GM19463 (cell line): ENCODE results near the gene TPM4.
A peak's percentile ranks its signal among the peaks of the same experiment; 100 is the strongest.
"Not testable (repeated sequence)": the region's sequence is repeated elsewhere in the genome, so short reads cannot be mapped to it uniquely, and the experiment has no call there.

Experiments
- ATAC-seq: cut with Tn5 transposase; IDR thresholded peaks from one replicate; pipeline ENCODE4 v1.9.1; 2021; ENCODE audit warnings: mild to moderate bottlenecking, moderate library complexity; ENCODE audit not compliant: unreplicated experiment

TPM4 gene

DNA sequence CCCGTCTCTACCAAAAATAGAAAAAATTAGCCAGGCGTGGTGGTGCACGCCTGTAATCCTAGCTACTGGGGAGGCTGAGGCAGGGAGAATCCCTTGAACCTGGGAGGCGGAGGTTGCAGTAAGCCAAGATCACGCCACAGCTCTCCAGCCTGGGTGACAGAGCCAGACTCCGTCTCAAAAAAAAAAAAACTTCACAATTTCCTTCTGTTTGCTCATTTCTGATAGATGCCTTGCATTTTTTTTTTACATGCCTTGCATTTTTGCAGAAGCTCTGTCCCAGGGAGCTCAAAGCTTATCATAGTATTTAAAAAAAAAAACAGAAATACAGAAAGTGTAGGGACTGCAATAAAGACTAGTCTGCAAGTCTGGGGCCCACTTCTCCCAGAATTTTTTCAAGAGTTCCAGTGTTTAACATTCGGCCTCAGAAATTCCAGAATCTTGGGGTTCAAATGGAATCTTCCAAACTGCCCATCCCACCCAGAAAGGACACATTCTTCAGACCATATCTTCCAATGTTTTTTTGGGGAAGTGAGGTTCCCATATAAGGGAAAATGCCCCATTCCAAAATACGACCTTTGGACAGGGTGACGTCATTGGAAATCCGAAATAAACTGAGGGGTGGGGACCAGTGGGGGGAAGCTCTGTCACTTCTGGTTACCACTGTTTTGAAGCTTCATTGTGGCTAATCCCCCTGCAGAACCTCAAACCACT is 18.2 kb downstream of the TPM4 start:
- ATAC-seq: no peak

- ATAC-seq: no peak
These were observed 18.8 kb downstream of the TPM4 start for GRCh38 chr19:16095071-16095571.

DNA sequence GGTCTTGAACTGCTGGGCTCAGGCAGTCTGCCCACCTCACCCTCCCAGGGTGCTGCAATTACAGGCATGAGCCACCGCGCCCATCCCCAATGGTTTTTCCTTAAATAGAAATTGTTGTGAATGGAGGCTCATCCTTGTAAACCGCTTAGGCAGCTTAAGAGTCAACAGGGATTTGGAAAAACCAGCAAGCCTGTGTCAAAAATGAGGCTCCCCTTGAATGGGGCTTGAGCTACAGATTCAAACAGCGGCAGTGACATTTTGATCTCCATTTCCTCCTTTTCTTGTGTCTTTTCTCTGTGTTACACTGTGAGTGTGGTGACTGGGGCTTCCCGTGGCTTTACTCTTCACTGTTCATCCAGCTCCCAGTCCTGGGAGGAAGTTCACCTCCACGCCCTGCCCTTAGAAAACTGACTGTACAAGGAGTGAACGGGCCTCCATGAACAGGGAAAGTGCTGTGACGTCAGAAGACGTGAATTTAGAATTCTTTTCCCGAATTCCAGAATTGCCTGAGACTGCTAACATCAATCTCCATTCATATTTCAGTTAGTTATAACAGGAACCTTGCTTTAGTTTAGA is 20.1 kb downstream of the TPM4 start:
- ATAC-seq: no peak

DNA sequence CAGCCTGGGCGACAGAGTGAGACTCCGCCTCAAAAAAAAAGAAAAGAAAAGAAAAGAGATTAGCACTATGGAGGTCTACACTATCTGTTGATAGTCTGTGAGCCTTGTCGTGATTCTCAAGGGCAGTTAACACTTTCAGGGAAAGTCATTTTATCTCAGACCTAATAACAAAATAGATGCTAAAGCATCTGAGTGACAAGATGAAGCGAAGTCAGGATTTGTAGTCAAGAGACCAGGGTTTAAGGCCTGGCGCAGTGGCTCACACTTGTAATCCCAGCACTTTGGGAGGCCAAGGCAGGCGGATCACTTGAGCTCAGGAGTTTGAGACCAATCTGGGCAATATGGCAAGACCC is 22.1 kb downstream of the TPM4 start:
- no peak for ATAC-seq

DNA sequence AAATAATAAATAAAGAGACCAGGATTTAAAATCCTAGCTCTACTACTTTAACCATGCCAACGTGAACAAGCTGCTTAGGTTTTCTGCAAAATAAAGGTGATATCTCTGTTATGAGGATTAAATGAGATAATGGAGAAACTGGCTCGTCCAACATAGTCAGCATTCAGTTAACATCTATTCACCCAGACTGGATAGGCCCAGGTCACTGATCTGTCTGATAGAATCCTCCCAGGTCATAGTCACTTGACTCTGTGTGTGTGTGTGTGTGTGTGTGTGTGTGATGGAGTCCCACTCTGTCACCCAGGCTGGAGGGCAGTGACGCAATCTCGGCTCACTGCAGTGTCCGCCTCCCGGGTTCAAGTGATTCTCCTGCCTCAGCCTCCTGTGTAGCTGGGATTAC is 22.5 kb downstream of the TPM4 start:
- no peak for ATAC-seq

GRCh38 chr19:16099314-16099965 is 23.1 kb downstream of the TPM4 start:
- not testable (repeated sequence) for ATAC-seq

- no peak for ATAC-seq
These were observed 24.2 kb downstream of the TPM4 start for GRCh38 chr19:16100524-16100923.

- ATAC-seq: no peak
These were observed 28.4 kb downstream of the TPM4 start for GRCh38 chr19:16104722-16105121.

DNA sequence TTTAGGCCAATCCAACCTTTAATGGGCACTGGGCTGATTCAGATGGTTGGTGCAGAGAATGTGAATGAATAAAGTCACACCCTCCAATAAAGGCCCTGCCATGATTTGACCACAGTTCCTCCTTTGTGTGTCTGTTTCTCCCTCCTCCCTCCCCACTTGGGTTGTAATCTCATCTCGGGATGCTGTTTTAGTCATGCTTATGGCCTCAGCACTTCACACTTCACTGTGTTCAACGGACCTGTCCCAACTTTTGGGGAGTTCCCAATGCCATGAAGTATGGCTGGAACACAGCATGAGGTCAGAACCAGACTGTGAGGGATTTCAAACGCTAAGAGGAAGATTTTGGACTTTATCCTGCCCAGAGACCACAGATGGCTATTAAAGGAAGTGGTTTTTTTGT is 29.8 kb downstream of the TPM4 start:
- no peak for ATAC-seq

DNA sequence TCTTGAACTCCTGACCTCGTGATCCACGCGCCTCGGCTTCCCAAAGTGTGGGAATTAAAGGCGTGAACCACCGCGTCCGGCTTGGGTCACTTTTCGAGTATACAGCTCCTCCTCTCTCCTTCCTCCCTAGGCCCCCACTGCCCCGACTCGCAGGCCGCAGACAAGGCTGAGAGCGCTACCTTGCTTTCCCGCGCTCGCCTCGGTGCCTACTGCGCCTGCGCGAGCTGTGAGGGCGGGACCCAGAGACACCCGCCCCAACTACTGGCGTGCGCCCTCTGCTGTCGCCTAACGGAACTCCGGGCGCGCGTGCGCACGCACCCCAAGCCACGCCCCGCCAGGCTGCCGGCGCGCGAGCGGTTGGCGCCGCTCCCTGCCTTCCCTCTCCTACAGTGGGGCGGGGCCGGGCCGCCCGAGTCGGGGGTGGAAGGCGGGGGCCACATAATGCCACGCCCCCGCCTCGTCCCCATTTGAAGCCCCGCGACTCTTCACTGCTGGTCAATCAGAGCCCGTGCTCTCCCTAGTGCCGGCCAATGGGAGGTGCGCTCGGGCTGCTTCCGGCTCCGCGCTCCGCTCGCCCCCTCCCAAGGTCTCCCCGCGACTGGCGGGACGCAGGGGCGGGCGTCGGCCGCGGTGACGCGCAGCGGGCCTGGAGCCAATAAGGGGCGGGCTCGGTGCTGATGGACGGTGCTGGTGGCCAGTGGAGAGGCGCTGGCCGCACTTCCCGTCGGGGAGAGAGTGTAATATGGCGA is 35.0 kb downstream of the TPM4 start, which contains the start of gene RAB8A:
Gene RAB8A (plus strand): TSS at position 730 of the 749 bp plus-strand sequence. CDS start 13 bp downstream, at position 743.
- peak; percentile 87 for ATAC-seq

- ATAC-seq: no peak
These were observed 35.8 kb downstream of the TPM4 start for GRCh38 chr19:16111909-16112752.

GRCh38 chr19:16112778-16113177 is 36.5 kb downstream of the TPM4 start:
- no peak for ATAC-seq

DNA sequence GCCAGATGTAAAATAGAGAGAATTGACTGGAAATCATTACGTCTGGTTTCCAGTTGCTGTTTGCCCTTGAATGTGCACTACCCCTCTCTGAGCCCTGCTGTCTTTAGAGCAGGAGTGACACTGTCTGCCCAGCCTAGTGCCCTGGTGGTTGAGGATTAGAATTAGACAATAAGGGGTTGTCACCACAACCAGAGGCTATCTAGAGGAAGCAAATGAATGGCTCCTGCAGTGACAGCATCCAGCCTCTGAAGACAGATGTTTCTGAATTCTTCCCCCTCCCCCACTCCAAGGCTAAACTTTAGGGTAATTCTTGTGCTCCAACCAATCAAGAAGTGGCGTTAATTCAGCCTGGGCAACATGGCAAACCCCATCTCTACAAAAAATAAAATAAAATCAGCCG is 37.4 kb downstream of the TPM4 start:
- ATAC-seq: no peak

GRCh38 chr19:16115301-16116039 is 39.2 kb downstream of the TPM4 start:
- no peak for ATAC-seq

DNA sequence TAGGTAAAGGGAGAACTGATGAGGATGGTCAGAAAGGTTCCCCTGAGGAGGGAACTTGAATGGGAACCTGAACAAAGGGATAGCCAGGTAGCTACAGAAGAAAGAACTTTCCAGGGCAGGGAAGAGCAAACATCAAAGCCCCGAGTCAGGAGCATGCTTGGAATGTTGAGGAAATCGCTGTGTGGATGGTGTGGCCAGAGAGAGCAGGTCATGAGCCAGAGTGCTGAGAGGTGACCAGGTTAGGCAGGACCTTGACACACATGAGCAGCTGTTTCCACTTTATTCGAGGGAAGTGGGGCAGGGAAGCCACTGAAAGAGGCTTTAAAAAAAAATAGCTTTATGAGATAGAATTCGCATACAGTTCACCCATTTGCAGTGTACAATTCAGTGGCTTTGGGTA is 39.8 kb downstream of the TPM4 start:
- no peak for ATAC-seq

GRCh38 chr19:16117594-16118033 is 41.3 kb downstream of the TPM4 start:
- ATAC-seq: no peak

DNA sequence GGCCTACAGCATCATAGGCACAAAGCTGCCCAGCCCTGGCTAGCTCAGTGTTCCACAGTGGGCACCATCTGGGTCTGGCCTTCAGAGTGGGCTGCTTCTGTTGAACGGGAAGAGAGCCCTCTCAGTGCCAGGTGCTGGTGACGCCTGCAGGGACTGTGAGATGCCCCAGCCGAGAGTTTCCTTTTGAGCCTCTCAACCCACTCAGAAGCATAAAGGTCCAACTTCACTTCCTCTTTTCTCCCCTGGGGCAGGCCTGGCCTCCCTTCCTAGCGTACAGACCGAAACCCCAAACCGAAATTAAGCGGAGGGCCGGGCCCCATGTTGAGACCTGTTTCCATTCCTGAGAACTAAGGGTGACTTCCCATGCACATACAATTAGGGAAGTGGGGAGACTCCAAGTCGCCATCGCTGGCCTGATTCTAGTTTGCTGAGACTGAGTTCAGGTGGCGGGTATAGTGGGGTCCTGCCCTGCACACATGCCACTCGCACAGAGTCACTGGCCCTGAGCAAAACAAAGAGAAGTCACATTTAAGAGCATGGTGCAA is 42.3 kb downstream of the TPM4 start:
- ATAC-seq: peak; percentile 83

DNA sequence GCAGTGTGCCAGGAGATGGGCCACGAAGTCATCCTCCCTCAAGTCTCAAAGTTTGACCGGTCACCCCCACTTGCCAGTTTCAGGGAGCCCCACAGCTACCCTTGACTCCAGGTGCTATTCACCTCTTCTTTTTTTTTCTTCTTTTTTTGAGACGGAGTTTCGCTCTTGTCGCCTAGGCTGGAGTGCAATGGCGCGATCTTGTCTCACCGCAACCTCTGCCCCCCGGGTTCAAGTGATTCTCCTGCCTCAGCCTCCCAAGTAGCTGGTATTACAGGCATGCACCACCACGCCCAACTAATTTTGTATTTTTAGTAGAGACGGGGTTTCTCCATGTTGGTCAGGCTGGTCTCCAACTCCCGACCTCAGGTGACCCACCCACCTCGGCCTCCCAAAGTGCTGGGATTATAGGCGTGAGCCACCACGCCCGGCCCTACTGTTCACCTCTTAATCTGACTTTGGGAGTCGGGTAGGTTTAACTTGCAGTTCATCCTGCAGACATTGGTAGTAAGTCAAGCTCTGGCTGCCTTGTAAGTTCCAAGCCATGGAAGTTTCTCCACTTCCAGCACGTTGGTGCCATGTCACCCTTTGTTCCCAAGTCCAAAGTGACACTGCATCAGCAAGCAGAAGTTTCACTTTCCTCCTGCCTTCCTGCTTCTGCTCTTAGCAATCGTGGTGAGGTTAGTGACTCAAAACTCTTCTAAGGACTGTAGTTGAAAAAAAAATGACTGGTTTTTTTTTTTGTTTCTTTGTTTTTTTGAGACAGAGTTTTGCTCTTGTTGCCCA is 43.0 kb downstream of the TPM4 start:
- not testable (repeated sequence) for ATAC-seq

DNA sequence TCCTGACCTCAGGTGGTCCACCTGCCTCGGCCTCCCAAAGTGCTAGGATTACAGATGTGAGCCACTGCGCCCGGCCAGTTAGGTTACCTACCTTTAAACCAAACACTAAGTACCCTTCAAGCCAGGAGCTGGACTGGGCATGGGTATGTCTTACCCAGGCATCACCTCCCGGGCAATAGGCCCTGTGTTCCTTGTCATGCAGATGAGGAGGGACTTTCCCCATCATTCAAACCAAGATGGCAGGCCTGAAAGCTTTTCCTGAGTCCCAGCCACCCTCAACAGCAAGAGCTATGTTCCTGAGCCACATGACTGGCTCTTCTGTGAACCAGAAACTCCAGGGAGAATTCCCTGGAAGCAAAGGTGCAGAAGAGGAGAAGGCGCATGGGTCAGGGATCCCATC is 44.8 kb downstream of the TPM4 start:
- ATAC-seq: no peak
